Muscle of arm (tissue), 12 donors: ENCODE data around the gene LCN12. TPM values are rescaled to one million over a fixed set of nuclear protein-coding genes. Genes with fewer than 3 reads are reported as not detected.
A peak's percentile ranks its signal among the peaks of the same experiment; 100 is the strongest.
"Not testable (repeated sequence)": the region's sequence is repeated elsewhere in the genome, so short reads cannot be mapped to it uniquely, and the experiment has no call there.

Experiments
- DNase-seq: peaks from one replicate; pipeline ENCODE4 v3.0.0-alpha.2; 2013
- polyA plus RNA-seq, 12 donors: library from polyadenylated mRNA; unstranded; fragments of 120-200 nt; gene quantifications; one replicate each; pipeline ENCODE4 v1.2.1, GENCODE V29; 2013; ENCODE audit not compliant: insufficient read length in 12 of 12

Gene LCN12
- polyA plus RNA-seq, 12 donors = 0.23 to 1.4 (median 1.1) TPM; not detected in 3

DNA sequence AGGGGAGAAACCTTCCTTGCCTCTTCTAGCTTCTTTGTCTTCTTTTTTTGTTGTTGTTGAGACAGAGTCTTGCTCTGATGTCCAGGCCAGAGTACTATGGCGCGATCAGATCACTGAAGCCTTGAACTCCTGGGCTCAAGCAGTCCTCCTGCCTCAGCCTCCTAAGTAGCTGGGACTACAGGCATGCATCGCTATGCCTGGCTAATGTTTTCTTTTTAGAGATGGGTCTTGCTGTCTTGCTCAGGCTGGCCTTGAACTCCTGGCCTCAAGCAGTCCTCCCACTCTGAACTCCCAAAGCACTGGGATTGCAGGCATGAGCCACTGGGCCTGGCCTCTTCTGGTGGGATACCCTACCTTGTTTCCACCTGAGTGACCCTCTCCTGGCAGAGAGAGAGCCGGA lies 36.8 kb downstream of the LCN12 start:
- no peak for DNase-seq

DNA sequence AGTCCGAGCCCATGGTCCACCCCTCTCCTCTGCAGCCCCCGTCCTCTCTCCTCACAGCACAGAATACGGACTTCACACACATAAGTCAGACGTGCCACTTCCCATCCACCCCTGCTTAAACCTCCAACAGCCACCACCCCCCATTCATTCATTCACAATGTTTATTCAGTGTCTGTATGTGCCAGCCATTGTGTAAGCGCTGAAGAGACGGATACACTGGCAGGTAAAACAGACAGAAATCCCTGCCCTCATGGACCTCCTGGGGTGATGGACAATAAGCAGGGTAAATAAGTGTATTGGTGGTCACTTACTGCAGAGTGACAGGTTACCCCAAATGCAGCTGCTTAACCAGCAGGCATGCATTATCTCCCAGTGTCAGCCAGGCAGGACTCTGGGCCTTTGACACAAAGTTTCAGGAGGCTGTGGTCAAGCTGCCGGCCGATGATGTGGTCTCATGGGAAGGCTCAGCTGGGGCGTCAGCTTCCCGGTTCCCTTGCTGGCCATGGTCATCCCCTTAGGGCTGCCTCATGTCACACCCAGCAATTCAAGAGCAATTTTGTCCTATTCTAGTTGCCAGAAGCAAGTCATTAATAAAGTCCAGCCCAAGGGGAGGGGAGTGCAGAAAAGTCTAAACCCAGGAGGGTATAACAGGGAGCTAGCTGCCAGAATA lies 38.3 kb downstream of the LCN12 start:
- no peak for DNase-seq

DNA sequence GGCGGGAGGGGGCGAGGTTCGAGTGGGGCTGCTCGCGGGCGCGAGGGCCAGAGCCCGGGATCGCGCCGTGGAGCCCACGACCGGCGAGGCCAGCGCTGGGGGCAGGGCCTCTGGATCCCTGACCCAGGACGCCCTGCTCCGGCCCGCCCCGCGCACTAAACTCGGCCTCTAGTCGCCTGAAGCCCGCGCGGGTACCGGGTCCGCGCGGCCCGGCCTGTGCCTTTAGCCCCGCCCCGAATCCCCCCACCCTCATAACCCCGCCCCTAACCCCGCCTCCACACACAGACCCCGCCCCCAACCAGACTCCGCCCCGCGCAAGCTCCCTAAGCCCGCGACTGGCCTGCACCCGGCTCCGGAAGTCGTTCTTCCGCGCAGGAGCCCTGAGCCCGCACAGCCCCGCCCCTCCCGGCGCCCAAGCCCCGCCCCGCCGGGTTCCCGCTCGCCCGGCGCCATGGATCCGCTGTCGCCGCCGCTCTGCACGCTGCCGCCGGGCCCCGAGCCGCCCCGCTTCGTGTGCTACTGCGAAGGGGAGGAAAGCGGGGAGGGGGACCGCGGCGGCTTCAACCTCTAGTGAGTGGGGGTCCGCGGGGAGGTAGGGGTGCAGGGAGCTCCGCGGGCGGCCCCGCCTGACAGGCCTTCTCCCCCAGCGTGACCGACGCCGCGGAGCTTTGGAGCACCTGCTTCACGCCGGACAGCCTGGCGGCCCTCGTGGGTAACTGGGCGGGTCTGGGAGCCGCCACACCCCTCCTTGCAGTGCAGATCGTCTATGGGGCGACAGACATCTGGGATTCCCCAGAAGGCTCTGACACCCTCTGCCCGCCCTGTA lies 40.1 kb downstream of the LCN12 start, which contains the start of gene PAXX:
Gene PAXX (plus strand): TSS at position 430 of the 826 bp plus-strand sequence. CDS start 22 bp downstream, at position 452.
- peak; percentile 83 for DNase-seq

DNA sequence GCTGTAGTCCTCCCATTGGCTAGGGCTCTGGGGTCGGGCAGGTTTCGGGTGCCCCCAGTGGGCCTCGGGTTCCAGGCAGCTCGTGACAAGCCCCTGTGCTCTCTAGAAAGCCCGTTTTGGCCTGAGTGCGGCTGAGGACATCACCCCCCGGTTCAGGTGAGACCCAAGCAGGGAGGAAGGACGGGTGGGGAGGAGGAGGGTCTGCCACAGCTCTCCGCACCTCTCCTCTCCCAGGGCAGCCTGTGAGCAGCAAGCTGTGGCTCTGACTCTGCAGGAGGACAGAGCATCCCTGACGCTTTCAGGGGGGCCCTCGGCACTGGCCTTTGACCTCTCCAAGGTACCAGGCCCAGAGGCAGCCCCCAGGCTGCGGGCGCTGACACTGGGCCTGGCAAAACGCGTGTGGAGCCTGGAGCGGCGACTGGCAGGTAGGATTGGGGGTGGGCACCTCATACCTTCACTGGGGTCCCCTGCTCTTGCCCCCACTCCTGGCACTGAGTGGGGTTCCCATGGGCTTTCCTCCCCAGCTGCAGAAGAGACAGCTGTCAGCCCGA lies 40.8 kb downstream of the LCN12 start:
- no peak for DNase-seq

DNA sequence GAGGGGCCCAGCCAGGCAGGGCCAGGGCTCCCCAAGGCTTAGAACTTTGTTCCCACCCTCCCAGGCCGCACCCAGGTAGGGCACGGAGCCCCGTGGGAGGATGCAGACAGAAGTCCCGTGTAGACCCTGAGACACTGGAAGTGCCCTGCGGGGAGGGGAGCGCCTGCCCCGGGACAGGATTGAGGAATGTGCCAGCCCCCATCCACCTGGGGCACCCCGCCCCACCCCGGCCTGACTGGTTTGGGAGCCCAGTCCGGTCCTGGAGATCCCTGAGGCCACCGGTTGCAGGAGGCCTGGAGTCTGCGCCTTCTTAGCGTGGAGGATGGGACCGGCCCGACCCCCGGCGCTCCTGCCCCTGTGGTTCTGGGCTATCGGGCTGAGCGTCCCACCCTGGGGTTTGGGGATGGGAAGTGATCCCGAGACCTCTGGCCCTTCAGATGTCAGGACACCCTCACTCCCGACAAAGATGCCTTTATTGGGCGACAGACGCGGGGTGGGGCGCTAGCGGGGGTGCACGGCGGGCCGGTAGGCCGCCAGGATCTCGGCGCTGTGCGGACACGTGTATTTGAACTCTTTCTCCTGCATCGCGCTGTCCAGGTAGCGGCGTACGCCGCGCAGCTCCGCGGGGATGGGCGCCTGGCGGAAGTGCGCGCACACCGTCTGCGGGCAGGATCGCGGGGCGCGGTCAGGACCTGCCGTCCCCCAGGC lies 42.3 kb downstream of the LCN12 start:
- no peak for DNase-seq

DNA sequence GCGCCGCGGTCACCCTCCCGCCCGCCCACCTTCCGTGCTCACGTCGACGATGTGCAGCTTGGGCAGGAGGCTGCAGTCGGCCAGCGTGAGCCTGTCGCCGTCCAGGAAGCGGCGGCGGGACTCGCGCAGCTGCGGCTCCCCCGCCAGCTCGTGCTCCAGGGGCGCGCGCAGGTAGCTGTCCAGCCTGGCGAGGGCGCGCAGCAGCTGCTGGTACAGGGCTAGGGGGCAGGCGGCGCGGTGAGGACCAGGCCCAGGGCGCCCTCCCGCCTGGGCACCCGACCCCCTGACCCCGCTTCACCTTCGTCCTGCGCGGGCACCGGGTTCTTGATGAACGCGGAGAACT lies 42.8 kb downstream of the LCN12 start:
- no peak for DNase-seq

DNA sequence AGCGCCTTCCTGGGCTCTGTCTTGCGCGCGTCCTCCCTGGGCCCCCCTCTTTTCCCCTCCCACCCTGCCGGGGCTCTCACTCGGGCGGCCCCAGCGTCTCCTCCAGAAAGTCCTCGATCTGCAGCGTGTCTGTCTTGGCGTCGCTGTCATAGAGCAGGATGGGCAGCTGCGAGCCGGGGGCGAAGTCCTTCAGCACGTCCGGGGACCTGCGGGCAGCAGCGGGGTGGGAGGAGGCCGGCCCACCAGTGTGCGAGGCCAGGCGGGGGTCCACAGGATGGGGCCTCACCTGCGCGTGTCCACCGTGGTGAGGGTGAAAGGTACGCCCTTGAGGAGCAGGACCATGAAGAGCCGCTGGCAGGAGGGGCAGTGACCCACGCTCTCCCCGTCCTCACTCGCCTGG lies 43.3 kb downstream of the LCN12 start:
- no peak for DNase-seq

DNA sequence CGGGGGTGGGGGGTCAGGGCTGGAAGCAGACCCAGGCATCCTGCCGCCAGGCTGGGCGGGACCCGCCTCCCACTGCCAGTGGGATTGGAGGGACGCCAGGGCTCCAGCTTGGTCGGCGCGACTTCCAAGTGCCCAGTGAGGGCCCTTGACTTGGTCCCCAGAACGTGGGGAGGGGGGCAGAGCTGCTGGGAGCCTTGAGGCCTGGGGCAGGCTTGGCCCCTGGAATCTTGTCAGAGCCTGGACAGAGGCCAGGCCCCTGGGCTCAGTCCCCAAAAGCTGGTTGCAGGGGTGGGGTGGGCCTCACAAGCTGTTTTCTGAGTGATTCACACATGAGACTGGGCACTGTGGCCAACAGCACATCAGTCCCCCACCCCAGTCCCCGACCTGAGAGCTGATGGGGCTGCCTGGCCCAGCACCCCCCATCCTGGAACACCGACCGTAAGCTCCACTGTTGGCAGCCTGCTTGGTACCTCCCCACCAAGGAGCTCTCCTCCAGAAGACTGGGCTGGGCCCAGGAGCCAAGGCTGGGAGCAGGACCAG lies 43.8 kb downstream of the LCN12 start:
- DNase-seq = no peak

DNA sequence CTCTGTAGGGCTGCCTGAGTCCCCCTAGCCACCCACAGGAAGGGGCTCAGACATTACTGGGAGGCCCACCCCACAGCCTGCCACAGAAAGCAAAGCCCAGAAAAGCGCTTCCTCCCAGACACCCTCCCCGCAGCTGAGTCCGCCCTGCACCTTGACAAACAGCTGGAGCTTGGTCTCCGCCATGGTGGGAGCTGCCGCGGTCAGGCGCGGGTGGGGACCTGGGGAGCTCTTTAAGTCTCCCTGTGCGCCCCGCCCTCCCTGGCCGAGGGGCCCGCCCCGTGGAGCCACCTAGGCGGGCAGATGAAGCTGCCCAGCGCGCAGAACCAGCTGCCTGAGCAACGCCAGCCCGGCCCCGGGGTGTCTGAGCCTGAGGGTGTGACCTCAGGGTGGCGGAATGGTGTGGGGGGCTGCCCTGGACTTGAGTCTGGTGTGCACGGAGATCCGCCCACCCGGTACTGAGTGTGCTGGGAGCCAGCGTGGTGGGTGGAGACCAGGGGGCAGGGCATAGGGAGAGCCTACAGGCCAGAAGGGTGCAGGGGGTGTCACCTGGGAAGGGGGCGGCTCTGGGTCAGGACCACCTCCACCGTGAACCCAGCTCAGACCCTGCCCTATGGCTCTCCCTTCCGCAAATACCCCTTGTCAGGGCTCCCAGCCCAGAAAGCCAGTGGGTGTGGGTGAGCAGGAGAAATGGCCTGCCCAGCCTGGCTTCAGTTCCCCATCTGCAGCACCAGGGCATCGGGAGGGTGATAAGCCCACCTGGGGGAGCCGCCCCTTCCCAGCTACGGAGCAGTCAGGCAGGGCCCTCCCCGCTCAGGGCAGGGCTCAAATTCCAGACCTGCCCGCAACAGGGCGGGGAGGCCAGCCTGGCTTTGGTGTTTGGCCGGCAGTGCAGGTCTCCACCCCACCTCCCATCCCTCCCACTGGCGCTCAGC lies 44.6 kb downstream of the LCN12 start, which contains the start of gene CLIC3:
Gene CLIC3 (minus strand): TSS at position 208 of the 932 bp plus-strand sequence. CDS start 25 bp downstream, at position 183.
- DNase-seq = no peak

DNA sequence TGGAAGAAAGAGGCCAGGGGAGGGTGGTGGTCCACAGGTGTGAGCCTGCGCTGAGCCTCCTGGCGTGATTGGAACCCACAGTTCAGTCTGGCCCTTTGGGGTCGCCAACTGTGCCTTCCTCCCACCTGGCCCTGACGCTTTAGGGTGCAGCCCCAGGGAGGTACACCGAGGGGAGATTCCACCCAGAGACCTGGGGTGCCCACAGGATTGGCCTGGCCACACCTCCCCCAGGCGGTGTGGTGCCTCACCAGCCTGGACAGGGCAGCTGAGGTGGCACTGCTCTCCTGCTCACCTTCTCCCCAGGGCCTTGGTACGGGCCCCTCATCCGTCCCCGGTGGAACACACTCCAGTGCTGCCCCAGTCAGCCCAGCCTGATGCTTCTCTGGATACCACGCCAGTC lies 45.3 kb downstream of the LCN12 start:
- no peak for DNase-seq

DNA sequence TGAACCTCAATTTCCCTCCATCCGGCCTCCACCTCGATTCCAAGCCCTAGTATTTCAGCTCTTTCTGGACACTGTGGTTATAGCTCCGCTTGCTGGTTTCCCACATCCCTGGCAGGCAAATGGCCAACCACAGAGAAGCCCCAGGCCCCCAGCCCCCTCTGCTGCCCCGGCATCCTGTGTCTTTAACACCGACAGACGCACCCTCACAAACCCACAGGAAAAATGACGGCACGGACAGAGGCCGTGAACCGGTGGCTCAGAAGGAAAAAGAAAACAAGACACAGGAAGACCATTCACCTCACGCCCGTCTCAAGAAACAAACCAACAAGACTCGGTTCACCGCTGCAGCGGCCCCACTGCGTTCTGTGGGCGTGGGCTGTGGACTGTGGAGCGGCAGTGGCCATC lies 45.8 kb downstream of the LCN12 start:
- no peak for DNase-seq

DNA sequence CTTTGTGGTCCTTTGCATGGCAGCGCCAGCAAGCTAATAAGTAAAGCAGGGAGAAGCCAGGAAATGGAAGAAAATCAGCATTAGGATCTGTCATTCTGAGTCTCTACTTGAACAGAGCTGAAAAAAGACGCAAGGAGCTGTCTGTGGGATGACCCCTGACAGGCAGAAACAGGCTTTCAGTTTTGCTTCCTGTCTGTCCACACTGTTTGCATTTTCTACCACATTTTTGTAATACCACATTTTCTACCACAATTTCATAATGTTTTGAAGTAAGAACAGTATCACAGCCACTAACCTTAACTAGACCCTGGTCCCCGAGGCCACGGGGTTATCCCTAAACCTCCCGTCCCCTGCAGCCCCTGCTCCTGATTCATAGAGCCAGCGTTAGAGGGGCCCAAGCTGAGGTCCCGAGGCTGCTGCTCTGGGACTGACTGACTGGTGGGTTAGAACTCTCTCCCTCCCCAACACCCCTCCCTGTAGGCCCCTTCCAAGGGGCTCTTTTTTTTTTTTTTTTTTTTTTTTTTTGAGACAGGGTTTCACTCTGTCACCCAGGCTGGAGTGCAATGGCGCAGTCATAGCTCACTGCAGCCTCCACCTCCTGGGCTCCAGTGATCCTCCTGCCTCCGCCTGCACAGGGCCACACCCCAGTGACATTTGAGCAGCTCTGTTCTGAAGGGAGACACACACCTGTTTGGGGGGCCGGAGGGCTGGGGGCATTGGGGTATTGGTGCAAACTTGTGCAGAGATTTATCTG lies 48.3 kb downstream of the LCN12 start:
- DNase-seq = no peak

DNA sequence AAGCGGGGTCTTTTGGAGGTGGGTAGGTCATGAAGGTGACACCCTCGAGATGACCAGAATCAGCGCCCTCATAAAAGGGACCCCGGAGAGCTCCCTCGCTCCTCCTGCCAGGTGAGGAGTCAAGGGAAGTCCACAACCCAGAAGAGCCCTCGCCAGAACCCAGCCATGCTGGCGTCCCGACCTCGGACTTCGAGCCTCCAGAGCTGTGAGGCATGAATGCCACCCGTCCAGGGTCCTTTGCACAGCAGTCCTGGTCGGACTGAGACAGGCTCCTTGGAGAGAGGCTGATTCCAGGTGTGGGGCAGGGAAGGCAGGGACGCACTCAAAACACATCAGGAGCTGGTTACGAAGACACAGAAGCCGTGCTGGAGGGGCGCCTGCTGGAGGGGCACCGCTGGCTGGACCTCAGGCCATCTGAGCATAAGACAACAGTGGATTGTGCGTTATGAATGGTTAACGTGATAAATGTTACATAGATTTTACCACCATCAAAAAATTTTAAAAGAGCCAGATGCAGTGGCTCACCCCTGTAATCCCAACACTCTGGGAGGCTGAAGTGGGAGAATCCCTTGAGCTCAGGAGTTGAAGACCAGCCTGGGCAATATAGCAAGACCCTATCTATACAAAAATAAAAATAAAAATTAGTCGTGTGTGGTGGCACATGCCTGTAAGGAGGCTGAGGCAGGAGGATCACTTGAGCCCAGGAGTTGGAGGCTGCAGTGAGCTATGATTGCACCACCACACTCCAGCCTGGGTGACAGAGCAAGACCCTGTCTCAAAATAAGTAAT lies 50.0 kb downstream of the LCN12 start:
- no peak for DNase-seq

DNA sequence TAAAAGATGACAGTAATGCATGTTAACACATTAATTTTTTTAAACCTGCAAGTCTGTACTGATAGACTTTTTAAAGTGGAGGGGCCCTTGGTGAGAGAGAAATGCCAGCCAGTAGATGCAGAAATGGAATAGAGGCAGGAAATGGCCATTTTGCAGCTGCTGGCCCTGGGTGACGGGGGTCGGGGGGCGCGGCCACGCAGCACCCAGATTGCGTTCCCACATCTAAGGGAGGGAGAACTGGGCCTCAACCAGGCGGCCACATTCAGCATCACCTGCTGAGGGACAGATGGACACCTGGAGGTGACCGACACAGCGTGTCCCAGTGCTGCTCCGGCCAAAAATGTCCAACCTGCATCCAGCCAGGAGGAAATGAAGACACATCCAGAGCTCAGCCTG lies 50.6 kb downstream of the LCN12 start:
- no peak for DNase-seq

DNA sequence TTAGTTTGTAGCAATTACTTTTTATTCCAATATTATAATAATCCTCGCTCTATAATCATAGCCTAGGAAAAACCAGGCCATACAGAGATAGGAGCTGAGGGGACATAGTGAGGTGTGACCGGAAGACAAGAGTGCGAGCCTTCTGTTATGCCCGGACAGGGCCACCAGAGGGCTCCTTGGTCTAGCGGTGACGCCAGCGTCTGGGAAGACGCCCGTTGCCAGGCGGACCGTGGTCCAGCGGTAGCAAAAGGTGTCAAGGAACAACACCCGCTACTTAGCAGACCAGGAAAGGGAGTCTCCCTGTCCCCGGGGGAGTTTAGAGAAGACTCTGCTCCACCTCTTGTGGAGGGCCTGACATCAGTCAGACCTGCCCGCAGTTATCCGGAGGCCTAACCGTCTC lies 52.2 kb downstream of the LCN12 start:
- DNase-seq = not testable (repeated sequence)
